GM18505 (cell line): ENCODE data around the gene MINDY1.

Experiments used
- ATAC-seq: cut with Tn5 transposase; IDR thresholded peaks from one replicate; pipeline ENCODE4 v1.9.1; 2021; ENCODE audit not compliant: unreplicated experiment
- POLR2A ChIP-seq: IDR thresholded peaks from 4 replicates; pipeline ENCODE4 v1.6.1; 2011; ENCODE audit warnings: borderline replicate concordance; ENCODE audit not compliant: insufficient read depth, insufficient read length; ENCODE audit errors: extremely low read depth

MINDY1 gene

DNA sequence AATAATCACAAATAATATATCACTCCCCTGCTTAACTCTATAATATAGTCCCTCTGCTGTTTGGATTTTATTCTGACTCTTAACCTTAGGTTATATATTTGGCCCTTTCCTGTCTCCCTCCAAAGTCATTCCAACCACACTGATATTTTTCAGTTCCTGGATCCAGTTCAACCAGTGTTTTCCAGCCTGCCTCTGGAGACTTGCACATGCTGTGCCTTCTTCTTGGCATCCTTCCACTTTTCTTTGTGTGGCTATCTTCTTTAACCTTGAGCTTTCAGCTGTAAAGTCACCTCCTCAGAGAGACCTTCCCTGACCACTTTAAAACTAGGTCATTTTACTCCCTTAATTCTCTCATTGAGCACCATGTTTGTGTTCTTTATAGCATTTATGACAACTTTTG, 51.4 kb downstream of the MINDY1 start:
- TF ChIP-seq POLR2A, result no peak
- no peak for ATAC-seq

DNA sequence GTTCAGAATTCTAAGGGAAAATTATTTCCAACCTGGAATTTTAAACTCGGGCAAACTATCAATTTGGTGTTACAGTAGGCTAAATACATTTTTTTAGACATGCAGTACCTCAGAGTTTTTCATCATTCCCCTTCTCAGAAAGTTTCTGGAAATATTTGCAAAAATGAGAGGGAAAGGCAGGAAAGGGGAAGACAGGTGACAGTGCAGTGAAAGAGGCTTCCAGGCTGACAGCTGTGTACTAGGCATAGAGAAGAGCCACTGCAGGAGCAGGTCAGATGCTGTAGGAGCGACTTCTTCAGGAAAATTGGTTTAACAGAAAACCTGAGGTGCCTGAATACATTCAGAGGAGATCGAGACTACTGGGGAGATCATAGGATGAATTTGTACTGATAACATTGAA, 52.0 kb downstream of the MINDY1 start:
- TF ChIP-seq POLR2A, result no peak
- ATAC-seq, result no peak
